Esophagus muscularis mucosa (tissue), 4 donors: ENCODE measurements around the gene KIF2A. TPM values are rescaled to one million over a fixed set of nuclear protein-coding genes. Genes with fewer than 3 reads are reported as not detected.

Source experiments
- DNase-seq: peaks from one replicate; pipeline ENCODE4 v3.0.0-alpha.2; 2017; ENCODE audit errors: extremely low spot score
- H3K27ac ChIP-seq, 4 donors: fragments of 200-600 bp; sonication (generic); replicated peaks in 1 of 4; 1 replicate in 3 of 4; 2 replicates in 1 of 4; pipeline ENCODE4 v1.5.1; 2016 to 2019; ENCODE audit warnings: mild to moderate bottlenecking in 1 of 4
- H3K27me3 ChIP-seq, 4 donors: fragments of 200-600 bp; sonication (generic); one replicate each; pipeline versions ENCODE4 v1.5.1 to v1.6.0; 2016 to 2019
- H3K36me3 ChIP-seq, 4 donors: fragments of 200-600 bp; sonication (generic); one replicate each; pipeline ENCODE4 v1.5.1; 2016 to 2019
- H3K4me1 ChIP-seq, 4 donors: fragments of 200-600 bp; sonication (generic); one replicate each; pipeline ENCODE4 v1.5.1; 2016 to 2019
- H3K4me3 ChIP-seq, 4 donors: fragments of 200-600 bp; sonication (generic); 1 replicate in 2 of 4; 2 replicates in 2 of 4; pipeline ENCODE4 v1.5.1; 2016 to 2019; ENCODE audit warnings: mild to moderate bottlenecking in 4 of 4, moderate library complexity in 1 of 4
- H3K9me3 ChIP-seq, 4 donors: fragments of 200-600 bp; sonication (generic); 1 replicate in 3 of 4; 2 replicates in 1 of 4; pipeline ENCODE4 v1.5.1; 2016 to 2019
- CTCF ChIP-seq, 3 experiments: fragments of 200-600 bp in 2 of 3; fragments of 450-650 bp in 1 of 3; sonication (generic) in 2 of 3; IDR thresholded peaks; one replicate each; pipeline ENCODE4 v1.5.1; 2017 to 2019; ENCODE audit warnings: antibody characterized with exemption in 3 of 3, mild to moderate bottlenecking in 2 of 3, moderate library complexity in 1 of 3
- EP300 ChIP-seq: sonication (generic); formaldehyde crosslinking; IDR thresholded peaks from one replicate; pipeline ENCODE4 v1.6.1; 2017; ENCODE audit warnings: antibody characterized with exemption
- POLR2A ChIP-seq: fragments of 450-650 bp; IDR thresholded peaks from one replicate; pipeline ENCODE4 v1.6.1; 2017; ENCODE audit warnings: antibody characterized with exemption, moderate library complexity, mild to moderate bottlenecking, low read depth
- POLR2AphosphoS5 ChIP-seq, 2 donors: sonication (generic); formaldehyde crosslinking; IDR thresholded peaks; one replicate each; pipeline ENCODE4 v1.6.1; 2017; ENCODE audit warnings: antibody characterized with exemption in 2 of 2
- WGBS: methylation state at CpG from one replicate; pipeline ENCODE4 v1.1.5; 2018; 5-methylcytosine and 5-hydroxymethylcytosine counted together
- intact Hi-C: fragments of 100-400 bp; cut with DNase I; formaldehyde crosslinking; loops from one replicate; pipeline ENCODE4 v1.15.1; 2023
- total RNA-seq, 4 donors: library from RNA; depleted of rRNA; stranded (reverse); fragments of >200 nt; gene quantifications; one replicate each; pipeline versions ENCODE4 v1.1.0 to v1.2.1, GENCODE V29; 2016

KIF2A gene
- total RNA-seq, 4 donors from 2014 or later, result 31.6 to 37.1 (median 33.3) TPM

GRCh38 chr5:62341783-62342475 is 35.9 kb downstream of the KIF2A start:
- Histone ChIP-seq H3K9me3 (no peaks in the 10 kb centered on the region), H3K27ac (no peak overlapping the region), H3K4me1 (no peaks in the 10 kb centered on the region), H3K4me3 (no peak overlapping the region), H3K36me3 (no peaks in the 10 kb centered on the region), H3K27me3 (no peaks in the 10 kb centered on the region)
- intact Hi-C loops, result no loop called here
- no peak for DNase-seq
- TF ChIP-seq POLR2AphosphoS5 (IDR thresholded peaks at IDR 0.05) (no peak), CTCF (IDR thresholded peaks at IDR 0.05) (no peak), EP300 (no peak), POLR2A (no peak)
- WGBS, result 91% methylated on average over 4 of the region's 4 CpGs

- no peak overlapping the region for H3K27ac ChIP-seq
- no peak for DNase-seq
- no peak for TF ChIP-seq POLR2AphosphoS5 (IDR thresholded peaks at IDR 0.05)
- TF ChIP-seq POLR2A, result no peak
- TF ChIP-seq EP300, result no peak
- no peak for TF ChIP-seq CTCF (IDR thresholded peaks at IDR 0.05)
- WGBS, result 98% methylated on average over 2 of the region's 2 CpGs
- H3K9me3 ChIP-seq, result no peaks in the 10 kb centered on the region
- intact Hi-C loops, result no loop called here
- no peaks in the 10 kb centered on the region for H3K27me3 ChIP-seq
- no peaks in the 10 kb centered on the region for H3K4me1 ChIP-seq
- peaks cover 0 to under 1% (median 0%) of the 10 kb centered on the region in 4 donors for H3K36me3 ChIP-seq
- no peak overlapping the region for H3K4me3 ChIP-seq
These were observed 36.5 kb downstream of the KIF2A start for GRCh38 chr5:62342476-62342837.

GRCh38 chr5:62343428-62343827 is 37.4 kb downstream of the KIF2A start:
- Histone ChIP-seq H3K4me1 (peaks cover 0 to 6% (median 0%) of the 10 kb centered on the region in 4 donors), H3K27me3 (no peaks in the 10 kb centered on the region), H3K9me3 (no peaks in the 10 kb centered on the region), H3K36me3 (peaks cover 0 to 8% (median 0%) of the 10 kb centered on the region in 4 donors), H3K27ac (no peak overlapping the region), H3K4me3 (no peak overlapping the region)
- TF ChIP-seq POLR2AphosphoS5 (IDR thresholded peaks at IDR 0.05), result no peak
- TF ChIP-seq EP300, result no peak
- no peak for TF ChIP-seq CTCF (IDR thresholded peaks at IDR 0.05)
- TF ChIP-seq POLR2A, result no peak
- 100% methylated on average over 1 of the region's 1 CpG for WGBS
- intact Hi-C loops, result no loop called here
- DNase-seq, result no peak

- 92% methylated on average over 2 of the region's 2 CpGs for WGBS
- Histone ChIP-seq H3K36me3 (peaks cover 0 to 38% (median 10%) of the 10 kb centered on the region in 4 donors), H3K9me3 (no peaks in the 10 kb centered on the region), H3K27ac (no peak overlapping the region), H3K27me3 (no peaks in the 10 kb centered on the region), H3K4me1 (peaks cover 0 to 6% (median 0%) of the 10 kb centered on the region in 4 donors), H3K4me3 (no peak overlapping the region)
- intact Hi-C loops, result no loop called here
- TF ChIP-seq EP300 (no peak), CTCF (IDR thresholded peaks at IDR 0.05) (no peak), POLR2AphosphoS5 (IDR thresholded peaks at IDR 0.05) (no peak), POLR2A (no peak)
- DNase-seq, result no peak
These were observed 40.7 kb downstream of the KIF2A start for GRCh38 chr5:62346748-62347147.

GRCh38 chr5:62347928-62348327 is 41.9 kb downstream of the KIF2A start:
- Histone ChIP-seq H3K27me3 (no peaks in the 10 kb centered on the region), H3K36me3 (peaks cover 4 to 49% (median 17%) of the 10 kb centered on the region in 4 donors), H3K27ac (no peak overlapping the region), H3K9me3 (no peaks in the 10 kb centered on the region), H3K4me1 (peaks cover 0 to 6% (median 0%) of the 10 kb centered on the region in 4 donors), H3K4me3 (no peak overlapping the region)
- no peak for DNase-seq
- WGBS, result 96% methylated on average over 1 of the region's 1 CpG
- intact Hi-C loops, result no loop called here
- TF ChIP-seq CTCF (IDR thresholded peaks at IDR 0.05) (no peak), POLR2A (no peak), EP300 (no peak), POLR2AphosphoS5 (IDR thresholded peaks at IDR 0.05) (no peak)
